ENCODE results near the gene LZTS3.
"Not testable (repeated sequence)": the region's sequence is repeated elsewhere in the genome, so short reads cannot be mapped to it uniquely, and the experiment has no call there.

- TF ChIP-seq CEBPB (IDR thresholded peaks at IDR 0.05); POLR2A (IDR thresholded peaks at IDR 0.05; ENCODE audit: low read length); CTCF (IDR thresholded peaks at IDR 0.05); REST (IDR thresholded peaks at IDR 0.05); JUN (IDR thresholded peaks at IDR 0.05); RCOR1 (IDR thresholded peaks at IDR 0.05; ENCODE audit: low read depth, low read length); BHLHE40 (IDR thresholded peaks at IDR 0.05; ENCODE audit: low read depth, low read length); POLR2AphosphoS2 (conservative IDR thresholded peaks at IDR 0.05; ENCODE audit: low read length); TP53 (CRISPR knock-in tag; IDR thresholded peaks at IDR 0.05); RAD21 (conservative IDR thresholded peaks at IDR 0.05 in 1 of 2, IDR thresholded peaks at IDR 0.05 in 1 of 2); USF2 (IDR thresholded peaks at IDR 0.05): not testable (repeated sequence)
Measured at GRCh38 chr20:3182429-3182828, 9.1 kb upstream of the LZTS3 start.

All from A549 (cell line).